GM19238 (cell line): Measurements from ENCODE around the gene AMBRA1.

Experiments used
- DNase-seq: peaks from one replicate; pipeline ENCODE4 v3.0.0; 2011; ENCODE audit warnings: low spot score; ENCODE audit not compliant: insufficient read length

The AMBRA1 gene

DNA sequence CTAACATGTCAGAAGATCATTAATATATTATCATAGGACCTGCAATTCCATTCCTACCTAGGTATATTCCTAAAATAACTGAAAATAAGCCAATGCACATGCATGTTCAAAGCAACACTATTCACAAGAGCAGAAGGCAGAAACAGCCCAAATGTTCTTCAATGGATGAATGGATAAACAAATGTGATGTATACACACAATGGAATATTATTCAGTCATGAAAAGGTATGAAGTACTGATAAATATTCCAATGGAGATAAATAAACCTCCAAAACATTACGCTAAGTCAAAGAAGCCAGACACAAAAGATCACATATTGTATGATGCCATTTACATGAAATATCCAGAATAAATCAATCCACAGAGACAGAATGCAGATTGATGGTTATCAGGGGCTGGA is 16.8 kb downstream of the AMBRA1 start:
- no peak for DNase-seq

DNA sequence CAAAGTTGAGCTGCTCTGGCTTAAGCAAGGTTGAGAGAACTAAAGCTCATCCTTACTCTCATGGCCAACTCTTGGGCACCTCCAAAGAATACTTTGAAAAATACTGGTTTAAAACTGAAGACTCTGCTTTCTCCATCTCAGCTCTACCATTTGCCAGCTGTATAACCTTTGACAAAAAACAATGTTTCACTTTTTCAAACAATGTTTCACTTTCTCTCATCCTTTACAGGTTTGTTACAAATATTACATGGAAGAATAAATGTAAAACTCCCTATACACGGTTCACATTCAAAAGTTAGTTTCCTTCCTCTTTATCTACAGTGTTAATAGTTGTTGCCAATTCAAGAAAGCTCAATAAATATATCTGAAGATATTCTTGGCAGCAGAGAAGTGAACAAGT is 19.2 kb downstream of the AMBRA1 start:
- DNase-seq = no peak

DNA sequence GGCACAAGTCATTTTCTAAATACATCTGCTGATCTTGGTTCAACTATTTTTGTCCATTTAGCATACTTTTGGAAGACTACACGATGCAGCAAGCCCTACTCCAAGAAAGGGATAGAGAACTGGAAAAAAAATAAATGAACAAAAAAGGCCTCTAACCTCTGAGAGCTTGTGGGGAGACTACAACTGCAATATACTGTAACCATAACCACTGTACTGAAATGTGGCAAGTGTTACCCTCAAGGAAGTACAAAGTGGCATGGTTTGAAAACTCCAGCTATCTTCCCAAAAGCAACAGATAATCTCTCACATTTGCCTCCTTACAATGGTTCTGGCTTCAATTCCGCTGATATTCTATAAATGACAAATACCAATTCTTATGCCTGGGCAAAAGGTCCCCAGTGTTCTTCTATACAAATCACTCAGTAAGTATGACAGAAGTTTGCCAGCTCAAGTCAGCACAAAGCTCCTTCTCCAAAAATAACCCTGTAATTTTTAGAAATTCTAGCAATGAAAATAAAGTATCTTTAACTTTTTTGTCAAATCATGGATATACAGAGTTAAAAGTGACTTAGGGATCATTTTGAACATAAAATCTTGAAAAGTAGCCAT is 22.9 kb downstream of the AMBRA1 start:
- DNase-seq = no peak

DNA sequence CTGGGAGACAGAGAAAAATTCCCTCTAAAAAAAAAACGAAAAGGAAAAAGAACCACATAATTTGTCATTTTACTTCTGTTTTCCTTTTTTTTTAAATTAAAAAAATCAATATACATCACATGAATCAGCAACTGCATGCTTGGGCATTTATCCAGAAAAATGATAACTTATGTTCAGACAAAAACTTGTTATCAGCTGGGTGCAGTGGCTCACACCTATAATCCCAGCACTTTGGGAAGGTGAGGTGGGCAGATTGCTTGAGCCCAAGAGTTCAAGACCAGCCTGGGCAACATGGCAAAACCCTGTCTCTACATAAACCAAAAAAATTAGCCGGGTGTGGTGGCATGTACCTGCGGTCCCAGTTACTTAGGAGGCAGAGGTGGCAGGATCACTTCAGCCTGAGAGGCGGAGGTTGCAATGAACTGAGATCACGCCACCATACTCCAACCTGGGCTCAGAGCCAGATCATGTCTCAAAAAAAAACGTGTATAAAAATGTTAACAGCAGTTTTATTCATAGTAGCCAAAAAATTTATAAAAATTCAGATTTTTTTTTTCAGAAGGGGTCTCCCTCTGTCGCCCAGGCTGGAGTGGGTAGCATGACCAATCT is 28.5 kb downstream of the AMBRA1 start:
- no peak for DNase-seq

DNA sequence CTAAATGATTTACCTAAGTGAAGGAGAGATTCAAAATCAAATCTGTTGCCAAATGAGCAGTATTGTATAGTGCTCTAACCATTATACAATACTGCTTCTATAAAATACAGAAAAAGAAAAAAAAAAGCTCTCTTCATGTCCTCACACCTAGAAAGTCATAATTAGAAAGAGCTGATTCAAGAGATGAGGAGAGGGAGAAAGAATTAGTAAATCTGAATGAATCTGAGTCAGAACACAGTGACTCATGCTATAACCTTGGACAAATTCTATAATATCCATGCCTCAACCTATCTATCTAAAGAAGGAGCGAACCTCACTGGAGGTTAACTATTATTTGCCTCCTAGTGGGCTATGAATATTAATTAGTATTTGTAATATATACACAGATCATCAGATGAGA is 29.4 kb downstream of the AMBRA1 start:
- DNase-seq = no peak

DNA sequence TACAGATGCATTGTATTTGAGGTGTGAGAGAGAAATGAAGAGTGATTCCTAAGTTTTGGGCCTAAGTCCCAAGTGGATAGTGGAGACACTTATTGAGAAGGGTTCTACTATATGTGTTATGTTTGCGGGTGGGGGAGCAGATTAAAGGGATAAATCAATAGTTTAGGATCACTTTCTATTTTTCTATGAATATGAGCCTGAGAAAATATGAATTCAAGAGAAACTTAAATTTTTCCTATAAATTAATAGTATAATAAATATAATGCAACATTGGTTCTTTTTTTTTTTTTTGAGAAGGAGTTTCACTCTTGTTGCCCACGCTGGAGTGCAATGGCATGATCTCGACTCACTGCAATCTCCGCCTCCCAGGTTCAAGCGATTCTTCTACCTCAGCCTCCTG is 31.3 kb downstream of the AMBRA1 start:
- no peak for DNase-seq

DNA sequence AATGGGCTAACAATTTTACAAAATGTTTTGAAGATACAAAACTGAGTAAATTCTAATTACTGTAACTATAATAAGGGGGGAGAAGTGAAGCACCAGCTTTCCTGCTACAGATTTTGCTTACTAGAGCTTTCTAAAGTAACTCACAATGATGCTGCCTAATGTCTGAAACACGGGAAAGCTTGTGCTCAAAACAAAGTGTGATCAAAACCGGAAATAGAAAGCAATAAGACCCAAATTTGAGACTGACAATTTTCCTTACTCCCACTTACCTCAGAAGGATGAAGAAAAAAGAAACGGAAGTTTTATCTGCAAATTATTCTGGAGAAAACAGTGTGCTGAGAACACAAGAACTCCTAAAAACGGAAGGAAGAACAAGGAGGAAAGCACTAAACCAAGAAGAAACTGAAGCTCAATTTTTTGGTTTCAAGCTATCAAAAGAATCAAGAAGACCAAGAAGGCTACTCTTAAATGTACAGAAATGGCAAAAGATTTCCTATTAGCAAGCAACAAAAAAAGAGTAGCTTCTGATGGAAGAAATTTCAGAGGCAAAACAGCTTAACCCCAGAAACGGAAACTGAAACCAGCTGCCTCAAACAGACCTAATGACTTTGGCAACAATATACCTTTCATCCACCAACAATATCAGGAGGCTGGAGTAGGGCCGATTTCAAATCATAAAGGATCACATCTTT is 33.4 kb downstream of the AMBRA1 start:
- DNase-seq = no peak

DNA sequence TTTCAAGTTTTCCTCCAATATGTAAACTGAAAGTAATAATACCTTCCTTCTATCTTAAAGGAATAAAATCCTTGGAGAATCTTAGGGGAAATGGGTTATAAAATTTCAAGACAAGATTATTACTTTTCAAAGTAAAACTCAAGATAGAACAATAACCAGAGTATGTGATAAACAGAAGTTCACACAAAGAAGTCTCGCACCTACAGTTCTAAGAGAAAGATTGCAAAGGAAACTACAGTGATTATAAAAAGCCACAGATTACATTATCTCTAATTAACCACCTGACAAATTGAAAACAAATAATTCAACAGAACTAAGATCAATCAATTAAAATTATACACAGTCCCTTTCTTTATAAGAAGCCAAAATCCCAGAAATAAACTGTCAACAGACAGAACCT is 34.0 kb downstream of the AMBRA1 start:
- DNase-seq = no peak

DNA sequence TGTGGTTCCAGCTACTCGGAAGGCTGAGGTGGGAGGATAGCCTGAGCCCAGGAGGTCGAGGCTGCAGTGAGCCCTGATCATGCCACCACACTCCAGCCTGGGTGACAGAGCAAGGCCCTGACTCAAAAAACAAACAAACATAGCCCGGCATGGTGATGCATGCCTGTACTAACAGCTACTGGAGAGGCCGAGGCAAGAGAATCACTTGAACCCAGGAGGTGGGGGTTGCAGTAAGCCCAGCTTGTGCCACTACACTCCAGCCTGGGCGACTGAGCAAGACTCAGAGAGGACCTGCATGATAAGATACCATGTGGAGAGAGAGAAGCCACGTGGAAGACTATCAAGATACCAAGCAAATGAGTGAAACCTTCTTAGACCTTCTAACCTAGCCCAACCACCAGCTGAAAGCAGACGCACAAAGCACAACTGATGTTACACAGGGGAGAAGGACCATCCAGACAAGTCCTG is 36.1 kb downstream of the AMBRA1 start:
- no peak for DNase-seq

DNA sequence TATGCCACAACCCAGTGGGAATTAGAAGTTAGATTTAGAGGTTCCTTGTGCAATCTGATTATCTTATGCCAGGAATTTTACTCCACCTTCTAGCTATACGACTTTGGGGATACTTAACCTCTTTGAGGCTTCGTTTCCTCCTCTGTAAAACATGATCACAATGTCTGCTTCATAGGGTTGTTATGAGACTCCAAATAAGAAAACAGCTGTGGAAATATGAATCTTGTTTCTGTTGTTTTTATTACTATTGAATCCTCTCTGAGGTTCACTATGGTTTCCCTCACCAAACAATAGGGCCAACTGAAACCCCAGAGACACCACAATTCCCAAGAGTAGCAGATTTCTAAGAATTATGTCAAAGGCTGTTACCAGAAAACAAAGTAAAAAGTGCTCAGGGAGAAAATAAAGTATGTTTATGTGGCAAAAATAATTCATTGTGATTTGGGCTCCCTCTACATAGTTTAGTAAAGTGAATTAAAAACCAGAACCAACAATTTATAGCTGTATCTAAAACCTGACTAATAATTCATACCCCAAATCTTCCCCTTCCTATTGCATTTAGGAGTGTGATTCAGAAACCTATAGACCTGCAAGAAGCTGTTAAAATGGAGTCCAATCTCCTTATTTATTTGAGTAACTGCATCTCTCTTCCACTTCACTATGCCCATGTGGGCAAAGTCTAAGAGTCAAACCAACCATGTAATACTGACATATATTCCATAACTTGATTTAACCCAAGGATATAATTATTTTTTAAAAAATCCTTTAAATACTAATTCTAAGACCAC is 38.4 kb downstream of the AMBRA1 start:
- DNase-seq = peak; percentile 19

DNA sequence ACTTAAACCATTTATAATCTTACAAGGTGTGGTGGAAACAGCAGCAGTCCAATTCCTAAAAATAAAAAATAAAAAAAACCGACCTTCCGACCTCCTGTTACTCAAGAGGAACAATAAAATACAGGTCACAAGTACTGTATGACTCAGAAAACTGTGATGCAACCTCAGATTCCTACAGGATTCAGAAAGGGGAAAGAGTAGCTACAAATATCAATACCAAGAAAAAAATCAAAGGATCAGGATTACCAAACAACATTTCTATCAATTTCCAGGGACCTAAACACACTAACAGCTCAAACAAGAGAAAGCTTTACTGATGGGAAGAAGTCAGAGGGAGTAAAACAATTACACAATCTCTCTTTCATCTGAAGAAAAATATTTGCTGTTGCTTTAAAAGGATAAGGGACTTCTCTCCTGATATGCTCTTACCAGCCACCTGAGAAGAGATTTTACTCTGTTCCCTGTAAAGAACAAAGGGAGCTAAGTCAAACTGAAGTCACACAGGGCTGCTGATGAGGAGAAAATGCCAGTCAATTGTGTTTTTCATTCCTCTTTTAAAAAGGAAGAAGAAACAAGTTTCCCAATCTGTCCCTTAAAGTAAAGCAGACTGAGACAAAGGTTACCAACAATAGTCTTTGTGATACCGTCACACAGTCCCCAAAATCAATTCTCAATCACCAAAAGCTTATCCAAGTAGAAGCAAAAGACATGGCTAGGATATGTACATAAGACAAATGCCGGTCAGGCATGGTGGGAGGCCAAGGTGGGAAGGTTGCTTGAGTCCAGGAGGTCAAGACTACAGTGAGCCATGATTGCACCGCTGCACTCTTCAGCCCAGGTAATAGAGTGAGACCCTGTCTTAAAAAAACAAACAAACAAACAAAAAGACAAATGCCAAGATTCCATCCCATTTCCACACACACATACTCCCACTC is 39.3 kb downstream of the AMBRA1 start:
- no peak for DNase-seq

DNA sequence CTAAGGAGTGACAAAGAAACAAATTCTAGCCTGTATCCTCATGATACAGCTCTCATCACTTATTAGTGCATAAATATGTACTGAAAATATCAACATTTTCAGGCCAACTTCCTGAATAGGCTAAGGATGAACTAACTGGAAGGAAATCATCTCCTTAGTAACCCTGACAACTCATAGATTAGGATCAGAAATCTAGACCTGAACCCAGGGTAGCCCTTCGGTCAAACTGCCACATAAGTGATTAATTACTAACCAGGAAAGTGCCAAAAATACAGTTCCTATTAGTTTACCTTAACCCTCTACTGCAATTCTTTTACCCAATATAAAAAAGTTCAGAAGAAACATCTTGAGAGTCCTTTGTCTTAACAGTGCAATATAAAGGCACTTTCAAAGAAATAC is 40.0 kb downstream of the AMBRA1 start:
- DNase-seq = no peak

DNA sequence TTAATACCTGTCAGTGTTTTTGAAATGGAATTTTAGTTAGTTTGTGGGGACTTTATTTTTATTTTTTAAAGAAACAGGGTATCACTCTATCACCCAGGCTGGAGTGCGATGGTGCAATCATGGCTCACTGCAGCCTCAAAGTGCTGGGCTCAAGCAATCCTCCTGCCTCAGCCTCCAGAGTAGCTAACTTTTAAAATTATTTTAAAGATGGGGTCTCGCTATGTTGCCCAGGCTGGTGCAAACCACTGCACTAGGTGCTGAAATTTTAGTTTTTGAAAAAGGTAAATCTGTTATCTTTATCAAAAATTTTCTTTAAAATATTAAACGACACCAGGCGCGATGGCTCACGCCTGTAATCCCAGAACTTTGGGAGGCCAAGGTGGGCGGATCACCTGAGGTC is 42.6 kb downstream of the AMBRA1 start:
- DNase-seq = no peak

DNA sequence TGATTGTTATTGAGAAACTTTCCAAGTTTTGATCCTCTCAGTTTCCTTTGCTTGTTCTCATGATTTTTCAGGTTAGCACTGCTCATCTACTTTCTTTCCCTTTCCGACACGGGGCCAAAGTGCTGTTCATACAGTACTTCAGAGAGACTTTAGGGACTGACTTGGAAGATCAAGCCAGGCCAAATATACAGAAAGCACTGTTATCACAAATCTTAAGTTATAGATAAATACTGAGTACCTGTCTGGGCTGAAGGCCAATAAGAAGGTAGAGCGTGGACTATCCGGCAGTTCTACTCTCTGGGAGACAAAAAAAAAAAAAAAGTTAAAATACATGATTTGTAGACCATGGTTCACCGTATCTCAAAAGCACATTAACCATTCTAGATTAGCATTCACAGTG is 46.2 kb downstream of the AMBRA1 start:
- DNase-seq = no peak

DNA sequence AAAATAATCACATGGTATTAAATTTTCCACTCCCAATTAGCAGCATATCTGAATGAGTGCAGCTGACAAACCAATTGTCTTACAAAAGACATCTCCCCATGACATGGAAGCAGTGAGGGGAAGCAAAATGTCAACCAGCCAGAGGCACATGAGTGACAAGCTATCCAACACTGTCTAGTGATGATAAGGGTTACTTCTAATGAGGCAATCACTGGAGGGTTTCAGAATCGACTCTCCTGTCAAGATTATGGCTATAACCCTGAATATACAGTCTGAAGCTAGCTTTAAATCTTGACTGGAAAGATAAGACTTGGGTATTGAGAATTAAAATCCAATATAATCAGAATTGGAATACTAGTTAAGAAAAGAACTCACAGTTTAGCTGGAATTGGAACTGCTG is 50.3 kb downstream of the AMBRA1 start:
- no peak for DNase-seq

DNA sequence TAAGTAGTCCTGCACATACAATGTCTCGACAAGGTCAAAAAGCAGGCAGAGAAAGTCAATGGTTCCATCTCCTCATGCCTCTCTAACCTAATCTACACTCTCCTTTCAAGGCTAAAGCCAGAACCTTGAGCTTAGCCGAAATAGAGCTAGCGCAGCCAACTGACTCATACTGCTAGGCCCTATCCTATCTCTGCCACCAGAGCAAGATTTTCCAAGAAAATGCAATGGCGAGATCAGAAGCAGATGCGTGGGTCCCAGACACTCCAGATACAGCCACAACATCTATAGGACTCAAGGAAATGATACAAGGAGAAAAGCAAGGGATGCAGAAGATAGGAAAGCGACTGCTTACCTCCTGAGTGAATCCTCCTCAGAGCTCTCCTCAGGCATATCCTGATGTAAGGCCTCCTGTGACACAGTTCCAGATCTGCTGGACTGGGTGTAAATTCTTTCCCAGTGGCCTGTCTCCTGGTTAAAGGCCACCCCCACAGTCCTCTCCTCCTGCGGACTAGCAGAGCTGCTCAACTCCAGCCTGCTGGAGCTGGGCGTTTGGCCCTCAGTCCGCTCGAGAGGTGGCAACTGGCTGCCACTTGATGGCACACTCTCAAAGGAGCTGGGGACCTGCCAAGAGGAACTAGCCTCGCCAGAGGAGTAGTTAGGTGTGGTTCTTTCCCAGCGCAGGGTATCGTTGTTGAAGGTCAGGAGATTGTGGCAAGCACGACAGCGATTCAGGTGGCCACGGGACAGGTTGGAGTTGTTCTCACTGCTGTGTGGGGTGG is 52.0 kb downstream of the AMBRA1 start:
- no peak for DNase-seq

DNA sequence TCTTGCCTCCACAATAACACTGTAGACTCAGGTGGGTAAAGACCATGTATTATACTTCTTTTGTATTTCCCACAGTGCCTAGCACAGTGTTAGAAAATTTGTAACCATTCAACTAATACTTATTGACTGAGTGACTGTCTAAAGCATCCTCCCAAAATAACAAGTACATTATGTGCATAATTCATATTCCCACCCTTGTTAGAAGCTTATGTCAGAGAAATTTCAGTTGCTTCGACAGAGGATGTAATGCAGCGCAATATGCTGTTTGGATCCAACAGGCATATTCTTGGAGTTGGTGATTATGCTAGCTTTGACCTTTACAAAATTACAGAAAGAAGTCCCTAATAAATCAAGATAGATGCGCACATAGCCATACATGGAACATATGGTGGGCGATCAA is 53.0 kb downstream of the AMBRA1 start:
- no peak for DNase-seq

DNA sequence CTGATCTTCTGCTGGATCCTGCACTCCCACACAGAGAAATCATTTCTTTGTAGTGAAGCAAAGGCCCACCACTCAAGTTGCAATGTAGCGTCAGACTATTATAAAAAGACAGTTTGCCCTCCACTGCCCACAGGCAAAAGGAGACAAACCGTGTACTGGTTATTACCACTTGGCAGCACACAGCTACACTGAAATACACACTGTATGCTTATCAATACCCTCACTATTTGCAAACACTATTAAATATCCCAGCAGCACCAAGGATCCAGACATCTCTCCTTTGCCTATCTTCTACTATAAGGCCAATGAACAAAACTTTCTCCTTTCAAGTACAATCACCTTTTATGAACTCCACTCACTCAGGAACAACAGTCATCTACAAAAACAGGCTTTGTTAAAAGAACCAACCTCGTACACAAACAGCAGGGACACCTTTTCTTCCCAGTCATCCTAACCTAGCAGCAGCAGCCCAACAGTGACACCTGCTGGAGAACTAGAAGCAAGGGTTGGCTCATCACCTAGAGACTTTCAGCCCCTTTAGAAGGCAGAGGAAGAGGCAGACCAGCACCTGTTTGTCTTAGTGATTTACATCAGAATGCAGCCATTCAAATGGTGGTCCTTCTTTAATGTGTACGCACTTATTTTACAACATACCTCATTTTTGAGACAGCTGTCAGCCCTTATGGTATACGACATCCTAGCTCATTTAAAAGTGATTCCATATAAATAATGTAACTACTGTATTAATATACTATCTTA is 56.1 kb downstream of the AMBRA1 start:
- peak; percentile 56 for DNase-seq

DNA sequence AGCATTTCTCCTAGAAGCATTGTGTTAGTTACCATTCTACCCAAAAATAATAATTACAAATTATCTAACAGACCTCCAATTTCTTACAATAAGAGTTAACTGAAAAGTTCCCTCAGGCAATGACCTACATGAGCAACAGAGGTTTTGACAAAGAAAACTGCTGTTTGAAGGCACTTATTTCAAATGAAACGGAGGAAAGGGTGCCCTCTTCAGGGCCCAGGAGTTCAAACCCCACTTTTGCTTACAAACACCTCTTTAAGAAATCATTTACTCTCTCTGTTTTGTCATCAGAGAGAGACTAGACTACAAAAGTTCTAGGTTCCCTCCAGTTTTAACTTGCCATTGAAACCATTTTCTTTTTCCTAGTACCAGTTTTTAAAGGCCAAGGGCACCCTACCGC is 56.7 kb downstream of the AMBRA1 start:
- DNase-seq = no peak

DNA sequence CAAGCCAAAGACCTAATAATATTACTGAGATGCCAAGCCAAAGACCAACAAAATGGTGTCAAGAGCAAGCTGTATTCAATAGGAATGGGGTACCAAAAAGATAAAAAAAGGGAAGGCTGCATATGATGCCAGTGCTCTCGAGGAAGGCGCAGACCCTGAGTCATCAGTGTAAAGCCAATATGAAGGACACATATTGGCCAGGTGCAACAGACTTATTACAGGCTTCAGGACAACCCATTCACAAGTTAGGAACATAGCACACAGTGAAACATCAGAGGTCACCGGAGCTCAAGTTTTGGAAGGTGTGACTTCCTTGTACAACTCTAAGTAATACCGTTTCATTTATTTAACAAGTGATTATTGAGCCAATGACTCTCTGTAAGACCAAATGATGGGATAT is 58.1 kb downstream of the AMBRA1 start:
- DNase-seq = no peak
